GM12875 (cell line): ENCODE measurements around the gene LSM3.

Experiments
- H3K4me3 ChIP-seq: one replicate; pipeline ENCODE4 v1.5.1; 2011; ENCODE audit warnings: low read depth, low read length, control low read depth
- CTCF ChIP-seq: IDR thresholded peaks from 2 replicates; pipeline ENCODE4 v1.5.1; 2011; ENCODE audit warnings: low read depth, mild to moderate bottlenecking, control low read depth, inconsistent platforms, low read length, moderate library complexity, borderline replicate concordance; ENCODE audit not compliant: insufficient read depth

The LSM3 gene

GRCh38 chr3:14143271-14144225 is 35.1 kb upstream of the LSM3 start:
- TF ChIP-seq CTCF, result no peak
- H3K4me3 ChIP-seq, result no peak overlapping the region

- H3K4me3 ChIP-seq, result no peak overlapping the region
- TF ChIP-seq CTCF, result no peak
Measured at GRCh38 chr3:14144423-14145075, 34.1 kb upstream of the LSM3 start.

GRCh38 chr3:14145236-14145635 is 33.4 kb upstream of the LSM3 start:
- TF ChIP-seq CTCF, result no peak
- H3K4me3 ChIP-seq, result no peak overlapping the region

- no peak overlapping the region for H3K4me3 ChIP-seq
- TF ChIP-seq CTCF, result no peak
Measured at GRCh38 chr3:14145670-14146380, 32.8 kb upstream of the LSM3 start.

- no peak overlapping the region for H3K4me3 ChIP-seq
- TF ChIP-seq CTCF, result no peak
Measured at GRCh38 chr3:14146381-14147065, 32.1 kb upstream of the LSM3 start.

- no peak overlapping the region for H3K4me3 ChIP-seq
- TF ChIP-seq CTCF, result no peak
Measured at GRCh38 chr3:14147066-14147435, 31.6 kb upstream of the LSM3 start.
